Measurements from ENCODE around the gene PRM2.

PRM2 gene

DNA sequence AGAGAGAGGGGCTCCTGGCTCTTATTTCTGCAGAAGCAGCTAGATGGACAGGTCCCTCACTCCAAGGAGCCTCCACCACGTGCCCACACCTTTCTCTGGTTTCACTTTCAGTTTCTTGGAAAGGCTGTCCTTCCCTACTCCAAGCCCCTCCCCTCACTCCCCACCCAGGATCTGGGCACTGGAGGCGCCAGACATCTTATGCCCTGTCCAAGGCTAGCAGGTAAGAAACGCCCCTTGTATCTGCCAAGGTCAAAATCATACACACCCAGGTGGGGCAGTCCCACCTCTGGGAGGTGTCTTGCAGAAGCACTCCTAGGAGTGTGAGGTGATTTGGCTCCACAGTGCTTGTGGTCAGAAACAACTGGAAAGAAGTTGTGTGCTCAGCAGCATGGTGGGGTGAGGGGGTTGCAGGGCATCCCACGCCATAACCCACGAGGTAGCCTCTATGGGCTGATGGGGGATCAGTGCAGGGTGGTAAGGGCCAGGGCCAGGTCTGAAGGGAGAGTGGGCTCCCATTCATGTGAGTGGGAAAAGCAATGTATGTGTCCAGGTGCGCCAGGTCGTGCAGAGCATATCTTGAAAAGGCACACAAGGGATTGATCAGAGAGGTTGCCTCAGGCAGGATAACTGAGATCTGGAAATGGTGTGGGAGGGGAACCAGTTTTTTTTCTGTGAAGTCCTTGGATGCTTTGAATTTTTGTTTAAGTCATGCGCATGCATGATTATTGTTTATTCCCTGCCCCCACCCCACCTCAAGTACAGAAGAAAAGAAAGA is 36.6 kb upstream of the PRM2 start:
- H3K27ac ChIP-seq: no peak overlapping the region
- TF ChIP-seq ZFX (IDR thresholded peaks at IDR 0.05; ENCODE audit: borderline replicate concordance): no peak
- TF ChIP-seq, protein P1, sequence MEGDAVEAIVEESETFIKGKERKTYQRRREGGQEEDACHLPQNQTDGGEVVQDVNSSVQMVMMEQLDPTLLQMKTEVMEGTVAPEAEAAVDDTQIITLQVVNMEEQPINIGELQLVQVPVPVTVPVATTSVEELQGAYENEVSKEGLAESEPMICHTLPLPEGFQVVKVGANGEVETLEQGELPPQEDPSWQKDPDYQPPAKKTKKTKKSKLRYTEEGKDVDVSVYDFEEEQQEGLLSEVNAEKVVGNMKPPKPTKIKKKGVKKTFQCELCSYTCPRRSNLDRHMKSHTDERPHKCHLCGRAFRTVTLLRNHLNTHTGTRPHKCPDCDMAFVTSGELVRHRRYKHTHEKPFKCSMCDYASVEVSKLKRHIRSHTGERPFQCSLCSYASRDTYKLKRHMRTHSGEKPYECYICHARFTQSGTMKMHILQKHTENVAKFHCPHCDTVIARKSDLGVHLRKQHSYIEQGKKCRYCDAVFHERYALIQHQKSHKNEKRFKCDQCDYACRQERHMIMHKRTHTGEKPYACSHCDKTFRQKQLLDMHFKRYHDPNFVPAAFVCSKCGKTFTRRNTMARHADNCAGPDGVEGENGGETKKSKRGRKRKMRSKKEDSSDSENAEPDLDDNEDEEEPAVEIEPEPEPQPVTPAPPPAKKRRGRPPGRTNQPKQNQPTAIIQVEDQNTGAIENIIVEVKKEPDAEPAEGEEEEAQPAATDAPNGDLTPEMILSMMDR (IDR thresholded peaks at IDR 0.05): no peak

DNA sequence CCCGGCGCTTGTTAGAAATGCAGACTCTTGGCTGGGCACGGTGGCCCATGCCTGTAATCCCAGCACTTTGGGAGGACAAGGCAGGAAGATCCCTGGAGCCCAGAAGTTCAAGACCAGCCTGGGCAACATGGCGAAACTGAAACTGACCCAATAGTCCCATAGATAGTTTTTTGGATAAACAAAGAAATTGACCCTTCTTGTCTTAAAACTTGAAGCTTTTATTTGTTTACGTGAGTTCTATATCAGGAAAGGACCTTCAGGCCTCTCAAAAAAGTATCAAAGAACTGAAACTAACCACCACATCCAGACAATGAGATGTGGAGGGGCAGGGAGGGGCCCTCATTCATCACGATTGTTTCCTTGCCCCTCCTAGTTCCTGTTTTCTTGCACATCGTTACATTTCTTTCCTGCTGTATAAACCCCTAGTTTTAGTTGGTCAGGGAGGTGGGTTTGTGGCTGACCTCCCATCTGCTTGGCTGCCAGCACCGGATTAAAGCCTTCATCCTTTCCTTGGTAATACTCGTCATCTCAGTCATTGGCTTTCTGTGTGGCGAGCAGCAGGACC is 34.8 kb upstream of the PRM2 start:
- TF ChIP-seq ZFX (IDR thresholded peaks at IDR 0.05; ENCODE audit: borderline replicate concordance): no peak
- TF ChIP-seq, protein P1 (IDR thresholded peaks at IDR 0.05): no peak
- H3K27ac ChIP-seq: no peak overlapping the region

DNA sequence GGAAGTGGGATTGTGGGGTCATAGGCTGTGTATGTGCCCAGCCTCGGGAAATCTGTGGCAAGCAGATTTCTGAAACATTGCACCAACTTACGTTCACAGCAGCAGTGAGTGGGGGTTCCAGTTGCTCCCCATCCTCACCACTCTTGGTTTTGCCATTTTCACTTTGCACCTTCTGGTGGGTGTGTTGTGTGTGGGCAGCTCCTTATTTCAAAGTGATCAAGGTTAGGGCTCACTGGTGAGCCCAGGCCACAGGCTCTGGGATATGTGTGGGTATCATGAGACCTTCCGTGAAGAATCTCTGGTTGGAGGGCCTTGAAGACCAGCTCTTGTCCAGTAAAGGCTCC is 34.3 kb upstream of the PRM2 start:
- H3K27ac ChIP-seq: no peak overlapping the region
- TF ChIP-seq, protein P1 (IDR thresholded peaks at IDR 0.05): no peak
- TF ChIP-seq ZFX (IDR thresholded peaks at IDR 0.05; ENCODE audit: borderline replicate concordance): no peak

DNA sequence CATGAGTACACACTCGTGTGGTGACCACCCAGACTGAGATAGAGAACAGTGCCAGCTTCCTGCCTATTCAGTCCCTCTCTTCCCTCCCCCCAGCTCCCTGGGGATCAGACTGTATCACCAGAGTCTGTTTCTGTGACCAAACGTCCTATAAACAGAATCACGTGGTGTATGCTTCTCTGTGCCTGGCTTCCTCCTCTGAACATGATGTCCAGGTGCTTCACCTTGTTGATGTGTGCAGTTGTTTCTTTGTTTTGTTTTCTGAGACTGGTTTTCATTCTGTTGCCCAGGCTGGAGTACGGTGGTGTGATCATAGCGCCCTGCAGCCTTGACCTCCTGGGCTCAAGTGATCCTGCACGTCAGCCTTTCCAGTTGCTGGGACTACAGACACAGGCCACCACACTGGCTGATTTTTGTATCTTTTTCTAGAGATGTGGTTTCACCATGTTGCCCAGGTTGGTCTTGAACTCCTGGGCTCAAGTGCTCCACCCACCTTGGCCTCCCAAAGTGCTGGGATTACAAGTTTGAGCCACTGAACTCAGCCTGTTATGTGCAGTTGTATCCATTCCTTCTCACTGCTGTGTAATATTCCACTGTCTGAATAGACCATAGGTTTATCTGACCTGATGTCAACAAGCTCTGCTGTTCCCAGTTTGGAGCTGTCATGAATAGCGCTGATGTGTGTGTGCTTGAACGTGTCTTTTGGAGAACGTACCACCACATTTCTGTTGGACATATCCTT is 33.8 kb upstream of the PRM2 start:
- TF ChIP-seq, protein P1 (IDR thresholded peaks at IDR 0.05): no peak
- no peak for TF ChIP-seq ZFX (IDR thresholded peaks at IDR 0.05; ENCODE audit: borderline replicate concordance)
- H3K27ac ChIP-seq: no peak overlapping the region

DNA sequence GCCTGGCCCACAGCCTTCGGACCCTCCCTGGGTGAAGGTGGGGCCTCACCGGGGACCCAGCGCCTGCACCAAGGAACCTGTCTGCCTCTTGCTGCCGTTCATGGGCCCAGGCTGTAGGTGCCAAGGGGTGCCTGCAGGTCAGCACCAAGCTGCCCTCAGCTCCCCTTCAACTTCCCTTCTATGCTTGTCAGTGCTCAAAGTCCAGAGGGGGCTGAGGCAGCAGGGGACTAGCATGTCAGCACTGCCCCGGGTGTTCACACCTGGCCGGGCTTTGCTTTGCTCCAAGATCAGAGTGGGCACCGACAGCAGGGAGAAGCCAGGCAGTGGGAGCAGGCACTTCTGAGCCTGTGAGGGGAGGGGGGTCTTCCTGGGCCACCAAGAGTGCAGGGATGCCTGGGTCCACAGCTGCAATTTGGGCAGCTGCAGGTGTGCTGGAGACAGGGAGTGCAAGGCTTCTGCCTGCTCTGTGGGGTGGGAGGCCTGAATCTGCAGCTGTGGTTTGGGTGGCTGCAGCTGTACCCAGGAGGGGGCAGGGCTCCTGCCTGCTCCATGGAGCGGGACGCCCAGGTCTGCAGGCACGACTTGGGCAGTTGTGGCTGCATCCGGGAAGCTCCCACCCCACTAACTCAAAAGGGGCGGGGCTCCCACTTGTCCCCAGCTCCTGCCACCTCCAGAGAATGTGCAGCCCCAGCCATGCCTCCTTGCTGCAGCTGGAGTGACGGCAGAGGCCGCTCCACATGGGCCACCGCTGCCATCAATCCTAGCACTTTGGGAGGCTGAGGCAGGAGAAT is 32.4 kb upstream of the PRM2 start:
- H3K27ac ChIP-seq: no peak overlapping the region
- TF ChIP-seq, protein P1 (IDR thresholded peaks at IDR 0.05): no peak
- no peak for TF ChIP-seq ZFX (IDR thresholded peaks at IDR 0.05; ENCODE audit: borderline replicate concordance)

DNA sequence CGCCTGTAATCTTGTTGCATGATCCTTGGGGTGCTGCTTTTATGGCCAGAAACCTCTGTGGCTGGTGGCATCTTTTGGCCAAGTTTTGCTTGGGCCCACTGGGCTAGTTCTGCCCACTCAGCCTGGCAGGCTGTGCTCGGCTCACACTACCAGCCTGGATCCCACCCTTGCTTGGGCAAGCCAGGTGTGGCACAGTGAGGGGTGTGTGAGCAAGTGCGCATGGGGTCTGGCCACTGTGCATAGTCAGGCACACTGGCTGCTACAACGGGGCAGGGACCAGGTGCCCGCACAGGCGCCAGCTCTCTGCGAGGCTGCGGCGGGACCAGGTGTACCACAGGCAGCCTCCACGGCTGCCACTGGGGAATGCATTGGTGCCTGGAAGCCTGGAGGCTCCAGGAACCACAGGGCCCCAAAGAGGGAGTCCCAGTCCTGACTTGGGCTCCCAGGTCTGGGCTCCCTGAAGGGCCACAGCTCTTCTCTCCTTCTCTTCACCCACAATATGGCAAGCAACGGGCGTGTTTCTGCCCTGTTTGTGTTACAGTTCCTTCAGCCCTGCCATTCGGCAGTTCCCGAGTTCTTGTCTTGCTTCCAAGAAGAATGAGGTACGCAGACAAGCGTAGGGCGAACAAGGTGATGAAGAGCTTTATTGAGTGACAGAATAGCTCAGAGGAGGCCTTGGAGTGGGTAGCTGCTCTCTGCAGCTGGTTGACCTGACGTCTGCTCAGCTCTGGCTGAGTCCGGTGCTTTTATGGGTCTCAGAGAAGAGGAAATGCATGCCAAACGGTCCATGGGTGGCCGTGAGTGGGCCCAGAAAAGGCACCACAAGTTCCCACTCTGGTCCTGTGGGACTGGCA is 31.6 kb upstream of the PRM2 start:
- TF ChIP-seq ZFX (IDR thresholded peaks at IDR 0.05; ENCODE audit: borderline replicate concordance): no peak
- H3K27ac ChIP-seq: no peak overlapping the region

All from 22Rv1 (cell line).